OCI-LY7 (cell line): Measurements from ENCODE around the gene CCDC141. TPM values are rescaled to one million over a fixed set of nuclear protein-coding genes. Genes with fewer than 3 reads are reported as not detected.

Experiments
- BruUV-seq: library from RNA; stranded (reverse); fragments of 400-500 nt; replicated peaks from 2 replicates; lab custom pipeline; 2021; lab: Mats Ljungman, UMichigan
- CTCF ChIA-PET: fragments of 300-600 bp; sonication (Branson Sonifier 250); formaldehyde crosslinking; loops from one replicate; lab custom pipeline; 2022; ENCODE audit warnings: antibody characterized with exemption; ENCODE audit not compliant: unreplicated experiment; lab: Charles Lee
- POLR2A ChIA-PET: fragments of 300-600 bp; sonication (Branson Sonifier 250); formaldehyde crosslinking; loops from one replicate; lab custom pipeline; 2022; ENCODE audit warnings: antibody characterized with exemption; lab: Charles Lee
- DNase-seq: peaks from one replicate; pipeline ENCODE4 v3.0.0-alpha.2; 2015; ENCODE audit warnings: low spot score
- H2AFZ ChIP-seq: fragments of 200-600 bp; sonication (generic), shearing (Covaris generic); 2 replicates; pipeline ENCODE4 v1.6.1; 2014; ENCODE audit warnings: mild to moderate bottlenecking, antibody characterized with exemption, low read length, moderate library complexity
- H3K27ac ChIP-seq: fragments of 200-600 bp; sonication (generic); 2 replicates; pipeline ENCODE4 v1.5.1; 2014; ENCODE audit warnings: mixed run types, low read depth, mild to moderate bottlenecking, moderate library complexity, low read length, inconsistent platforms; ENCODE audit not compliant: poor library complexity, severe bottlenecking
- H3K36me3 ChIP-seq: fragments of 200-600 bp; sonication (generic); 2 replicates; pipeline ENCODE4 v1.6.1; 2014; ENCODE audit warnings: mild to moderate bottlenecking, antibody characterized with exemption, low read length, moderate library complexity, mixed read lengths; ENCODE audit not compliant: insufficient read depth
- H3K4me1 ChIP-seq: fragments of 200-600 bp; sonication (generic); 2 replicates; pipeline ENCODE4 v1.5.1; 2014; ENCODE audit warnings: mild to moderate bottlenecking, low read length; ENCODE audit not compliant: insufficient read depth, poor library complexity, severe bottlenecking
- H3K4me2 ChIP-seq: fragments of 200-600 bp; sonication (generic); 2 replicates; pipeline ENCODE4 v1.6.1; 2014; ENCODE audit warnings: mild to moderate bottlenecking, low read length
- H3K4me3 ChIP-seq: fragments of 200-600 bp; sonication (generic); 2 replicates; pipeline ENCODE4 v1.5.1; 2014; ENCODE audit warnings: mild to moderate bottlenecking, low read depth, low read length; ENCODE audit not compliant: poor library complexity, severe bottlenecking
- H3K79me2 ChIP-seq: fragments of 200-600 bp; sonication (generic); 2 replicates; pipeline ENCODE4 v1.6.1; 2016; ENCODE audit warnings: low read depth, mild to moderate bottlenecking, low read length, moderate library complexity, mixed read lengths; ENCODE audit not compliant: insufficient read depth
- H3K9me2 ChIP-seq: fragments of 200-600 bp; sonication (generic); 2 replicates; pipeline ENCODE4 v1.6.1; 2016; ENCODE audit warnings: mild to moderate bottlenecking, low read length, mixed read lengths; ENCODE audit not compliant: insufficient read depth
- H3K9me3 ChIP-seq: fragments of 200-600 bp; sonication (generic); 2 replicates; pipeline ENCODE4 v1.6.1; 2014; ENCODE audit warnings: mild to moderate bottlenecking, mixed run types, low read length, mixed read lengths
- H4K20me1 ChIP-seq: fragments of 200-600 bp; sonication (generic); 2 replicates; pipeline ENCODE4 v1.6.1; 2014; ENCODE audit warnings: mild to moderate bottlenecking, antibody characterized with exemption, low read length, moderate library complexity, mixed read lengths; ENCODE audit not compliant: insufficient read depth
- CTCF ChIP-seq: fragments of 200-600 bp; sonication (generic); conservative IDR thresholded peaks from 2 replicates; pipeline ENCODE4 v1.5.1; 2014; ENCODE audit warnings: mild to moderate bottlenecking, antibody characterized with exemption, low read length, moderate library complexity, mixed read lengths
- EZH2phosphoT487 ChIP-seq: fragments of 200-600 bp; sonication (generic); IDR thresholded peaks from 2 replicates; pipeline ENCODE4 v1.6.1; 2018; ENCODE audit warnings: low read depth, borderline replicate concordance, mild to moderate bottlenecking, mixed run types, antibody characterized with exemption, low read length, moderate library complexity, mixed read lengths
- intact Hi-C: fragments of 100-400 bp; cut with micrococcal nuclease; formaldehyde crosslinking; loops from one replicate; pipeline ENCODE4 v1.10.0; 2022; ENCODE audit not compliant: unreplicated experiment
- total RNA-seq, 2 experiments: library from RNA; depleted of rRNA in 1 of 2; stranded (reverse); fragments of >200 nt in 1 of 2; shearing (Covaris generic) in 1 of 2; gene quantifications; 2 replicates each; pipeline ENCODE4 v1.2.3, GENCODE V29; 2014 to 2022

The CCDC141 gene
- total RNA-seq, 2 experiments from 2014 or later, result 0.32 TPM; not detected in 1

DNA sequence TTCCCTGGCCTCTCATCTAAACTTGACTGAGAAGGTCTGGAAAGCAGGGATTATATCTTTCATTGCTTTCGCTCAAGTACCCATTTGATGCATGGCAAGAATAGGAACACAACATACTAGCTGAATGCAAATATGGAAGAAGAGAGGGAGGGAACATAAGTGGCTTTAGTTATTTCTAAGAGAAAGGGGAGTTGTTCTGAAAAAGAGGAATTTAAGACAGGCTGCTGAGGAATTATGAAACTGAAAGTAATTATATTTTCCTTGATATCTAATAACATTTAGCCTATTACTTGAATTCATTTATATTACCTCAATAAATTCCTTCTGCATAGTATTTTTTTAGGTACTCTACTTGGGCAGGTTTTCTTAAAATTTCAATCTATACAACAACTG, 136.9 kb downstream of the CCDC141 start:
- H3K36me3 ChIP-seq, result no peaks in the 10 kb centered on the region
- H2AFZ ChIP-seq, result no peak overlapping the region
- H3K9me2 ChIP-seq, result no peaks in the 10 kb centered on the region
- H3K4me1 ChIP-seq, result no peaks in the 10 kb centered on the region
- no peak overlapping the region for H3K4me3 ChIP-seq
- H3K4me2 ChIP-seq, result no peak overlapping the region
- H3K9me3 ChIP-seq, result no peaks in the 10 kb centered on the region
- no peak for DNase-seq
- H3K27ac ChIP-seq, result no peak overlapping the region
- CTCF ChIA-PET, result no interaction called here
- intact Hi-C loops, result loop anchor here (5.0 kb wide), 1 partner anchor 151 kb away; no protein-coding TSS in a partner anchor
- POLR2A ChIA-PET, result no interaction called here
- TF ChIP-seq CTCF, result no peak
- no peak for TF ChIP-seq EZH2phosphoT487
- H4K20me1 ChIP-seq, result no peaks in the 10 kb centered on the region
- no TSS peak for BruUV-seq
- no peaks in the 10 kb centered on the region for H3K79me2 ChIP-seq

- intact Hi-C loops, result loop anchor here (5.0 kb wide), 1 partner anchor 150 kb away; no protein-coding TSS in a partner anchor
- no peak overlapping the region for H2AFZ ChIP-seq
- H3K36me3 ChIP-seq, result no peaks in the 10 kb centered on the region
- H3K9me2 ChIP-seq, result no peaks in the 10 kb centered on the region
- H3K4me1 ChIP-seq, result no peaks in the 10 kb centered on the region
- no peak overlapping the region for H3K4me2 ChIP-seq
- H3K79me2 ChIP-seq, result no peaks in the 10 kb centered on the region
- no peak overlapping the region for H3K4me3 ChIP-seq
- no TSS peak for BruUV-seq
- H3K9me3 ChIP-seq, result no peaks in the 10 kb centered on the region
- no peak for DNase-seq
- ChIA-PET CTCF (no interaction called here), POLR2A (no interaction called here)
- no peak for TF ChIP-seq CTCF
- TF ChIP-seq EZH2phosphoT487, result no peak
- H3K27ac ChIP-seq, result no peak overlapping the region
- no peaks in the 10 kb centered on the region for H4K20me1 ChIP-seq
These were observed 137.4 kb downstream of the CCDC141 start for GRCh38 chr2:178912416-178913048.

DNA sequence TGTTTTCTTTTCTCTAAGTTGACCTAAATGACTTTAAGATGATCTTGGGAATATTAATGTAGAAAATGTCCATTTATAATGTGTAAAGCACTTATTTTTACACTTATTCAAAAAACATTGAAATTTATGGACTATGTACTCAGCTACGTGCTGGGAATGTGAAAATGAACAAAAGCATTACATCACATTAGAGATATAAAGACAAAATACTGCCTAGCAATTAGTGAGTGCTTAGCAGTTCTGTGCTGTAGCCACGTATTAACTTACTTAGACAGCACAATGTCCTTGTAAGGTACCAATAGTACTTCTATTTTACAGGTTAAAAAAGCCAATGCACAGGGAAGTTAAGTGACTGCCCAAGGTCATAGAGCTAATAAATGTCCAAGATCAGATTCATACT, 138.9 kb downstream of the CCDC141 start:
- DNase-seq, result no peak
- H3K9me3 ChIP-seq, result no peaks in the 10 kb centered on the region
- no peak overlapping the region for H2AFZ ChIP-seq
- TF ChIP-seq CTCF (no peak), EZH2phosphoT487 (no peak)
- ChIA-PET POLR2A (no interaction called here), CTCF (interaction anchor here (0.8 kb wide), 1 partner anchor 91 kb away, joined by 3 read pairs; no protein-coding TSS in a partner anchor)
- no peaks in the 10 kb centered on the region for H3K4me1 ChIP-seq
- H3K27ac ChIP-seq, result no peak overlapping the region
- H3K79me2 ChIP-seq, result no peaks in the 10 kb centered on the region
- H3K9me2 ChIP-seq, result no peaks in the 10 kb centered on the region
- intact Hi-C loops, result loop anchor here (5.0 kb wide), 1 partner anchor 149 kb away; no protein-coding TSS in a partner anchor
- H3K36me3 ChIP-seq, result no peaks in the 10 kb centered on the region
- no peaks in the 10 kb centered on the region for H4K20me1 ChIP-seq
- H3K4me3 ChIP-seq, result no peak overlapping the region
- BruUV-seq, result no TSS peak
- no peak overlapping the region for H3K4me2 ChIP-seq
